Mucosa of descending colon (tissue), 3 donors: ENCODE data around the gene ANTXR2. TPM values are rescaled to one million over a fixed set of nuclear protein-coding genes. Genes with fewer than 3 reads are reported as not detected.

Source experiments
- ATAC-seq: fragments of 200-7000 bp; cut with Tn5 transposase; one replicate; pipeline ENCODE4 v1.9.1; 2020; ENCODE audit warnings: mild to moderate bottlenecking, moderate library complexity
- DNase-seq, 3 donors: peaks; one replicate each; pipeline ENCODE4 v3.0.0-alpha.2; 2020
- H3K36me3 ChIP-seq: fragments of 200-600 bp; one replicate; pipeline ENCODE4 v1.8.0; 2021; ENCODE audit warnings: low read depth, mild to moderate bottlenecking
- H3K4me1 ChIP-seq: fragments of 200-600 bp; one replicate; pipeline ENCODE4 v1.8.0; 2021; ENCODE audit warnings: low read depth, mild to moderate bottlenecking
- H3K4me3 ChIP-seq: fragments of 200-600 bp; one replicate; pipeline ENCODE4 v1.8.0; 2021; ENCODE audit warnings: mild to moderate bottlenecking
- H3K9me3 ChIP-seq: fragments of 200-600 bp; one replicate; pipeline ENCODE4 v1.8.0; 2021; ENCODE audit warnings: mild to moderate bottlenecking
- CTCF ChIP-seq: fragments of 200-600 bp; IDR thresholded peaks from one replicate; pipeline ENCODE4 v1.8.0; 2022; ENCODE audit warnings: antibody characterized with exemption, mild to moderate bottlenecking
- intact Hi-C, 2 donors: fragments of 100-400 bp; cut with DNase I in 1 of 2; cut with micrococcal nuclease in 1 of 2; formaldehyde crosslinking; loops; one replicate each; pipeline versions ENCODE4 v1.11.0 to v1.11.1; 2022; cut with DNase I, micrococcal nuclease
- total RNA-seq, 3 donors: library from RNA; stranded (reverse); fragmentation: NEBNext Ultra II Directional in 2 of 3; extraction: Animal tissue kit (Norgen Biotek cat#: 25700) in 2 of 3; gene quantifications; one replicate each; pipeline versions ENCODE4 v1.2.1 to v1.2.4, GENCODE V29; 2021 to 2023
- donor health status: DM: no; HTN: no; CAD: no; lungs with moderate emphysema.
- donor health status: DM: no; HTN: no; CAD: no.
- donor health status: DM: no; HTN: yes; CAD: no.

ANTXR2 gene
- total RNA-seq, 3 donors from 2014 or later = 83.2 to 276 (median 120) TPM

- no peak for TF ChIP-seq CTCF
- H3K4me3 ChIP-seq = no peak overlapping the region
Measured at GRCh38 chr4:79982601-79983322, 90.3 kb downstream of the ANTXR2 start.

GRCh38 chr4:79980448-79980847 lies 92.6 kb downstream of the ANTXR2 start:
- intact Hi-C loops = no loop called here
- H3K4me3 ChIP-seq = no peak overlapping the region
- no peaks in the 10 kb centered on the region for H3K4me1 ChIP-seq
- ATAC-seq = no peak
- H3K9me3 ChIP-seq = no peaks in the 10 kb centered on the region
- TF ChIP-seq CTCF = no peak
- no peak for DNase-seq
- H3K36me3 ChIP-seq = no peaks in the 10 kb centered on the region

More at GRCh38 chr4:79982601-79983322, 90.3 kb downstream of the ANTXR2 start:
- DNase-seq (no peak), ATAC-seq (no peak)
- H3K36me3 ChIP-seq = no peaks in the 10 kb centered on the region
- intact Hi-C loops = no loop called here
- no peaks in the 10 kb centered on the region for H3K9me3 ChIP-seq
- no peaks in the 10 kb centered on the region for H3K4me1 ChIP-seq

- Histone ChIP-seq H3K4me1 (no peaks in the 10 kb centered on the region), H3K9me3 (no peaks in the 10 kb centered on the region), H3K36me3 (no peaks in the 10 kb centered on the region), H3K4me3 (no peak overlapping the region)
- intact Hi-C loops = no loop called here
- ATAC-seq (no peak), DNase-seq (no peak)
- no peak for TF ChIP-seq CTCF
Measured at GRCh38 chr4:79979785-79980437, 93.1 kb downstream of the ANTXR2 start.

- Histone ChIP-seq H3K36me3 (no peaks in the 10 kb centered on the region), H3K4me3 (no peak overlapping the region), H3K9me3 (no peaks in the 10 kb centered on the region), H3K4me1 (no peaks in the 10 kb centered on the region)
- intact Hi-C loops = no loop called here
- TF ChIP-seq CTCF = no peak
- ATAC-seq (no peak), DNase-seq (no peak)
Measured at GRCh38 chr4:79977131-79977840, 95.7 kb downstream of the ANTXR2 start.

GRCh38 chr4:79964400-79965211 lies 108.4 kb downstream of the ANTXR2 start:
- H3K4me1 ChIP-seq = no peaks in the 10 kb centered on the region
- intact Hi-C loops = no loop called here
- no peak for TF ChIP-seq CTCF
- no peaks in the 10 kb centered on the region for H3K36me3 ChIP-seq
- no peak overlapping the region for H3K4me3 ChIP-seq
- ATAC-seq (no peak), DNase-seq (peak in 2 of 3 donors; percentile 17 to 41)
- no peaks in the 10 kb centered on the region for H3K9me3 ChIP-seq
